Activated T-helper 1 cell treated with anti-CD3 and anti-CD28 coated beads, Interleukin-12 subunit alpha, Interleukin-12 subunit beta, Interleukin-2, Interleukin-4 antibody, amounts not matched to agents 30 ng/mL and 10 ng/mL and 1 ng/mL, durations not matched to agents 14 hours and 24 hours and 36 hours (primary cell): ENCODE results near the gene OMD. TPM values are rescaled to one million over a fixed set of nuclear protein-coding genes. Genes with fewer than 3 reads are reported as not detected.
A peak's percentile ranks its signal among the peaks of the same experiment; 100 is the strongest.
"Not testable (repeated sequence)": the region's sequence is repeated elsewhere in the genome, so short reads cannot be mapped to it uniquely, and the experiment has no call there.

Source experiments
- DNase-seq: peaks from one replicate; pipeline ENCODE4 v3.0.0; 2021; ENCODE audit warnings: low spot score
- H3K27ac Mint-ChIP-seq: one replicate; pipeline ENCODE4 v1.8.0; 2021; ENCODE audit warnings: mild to moderate bottlenecking, mixed read lengths
- H3K27me3 Mint-ChIP-seq: one replicate; pipeline ENCODE4 v1.8.0; 2022; ENCODE audit warnings: mild to moderate bottlenecking, moderate library complexity, mixed read lengths; ENCODE audit not compliant: insufficient read depth
- H3K36me3 Mint-ChIP-seq: one replicate; pipeline ENCODE4 v1.8.0; 2021; ENCODE audit warnings: low read depth, mixed read lengths
- H3K4me1 Mint-ChIP-seq: one replicate; pipeline ENCODE4 v1.8.0; 2021; ENCODE audit warnings: low read depth, mixed read lengths
- H3K4me3 Mint-ChIP-seq: one replicate; pipeline ENCODE4 v1.8.0; 2021; ENCODE audit warnings: mild to moderate bottlenecking, moderate library complexity, mixed read lengths
- H3K9me3 Mint-ChIP-seq: one replicate; pipeline ENCODE4 v1.8.0; 2021; ENCODE audit warnings: mixed read lengths
- intact Hi-C: fragments of 100-400 bp; cut with micrococcal nuclease; formaldehyde crosslinking; loops from one replicate; pipeline ENCODE4 v1.15.1; 2024
- total RNA-seq: library from RNA; stranded (reverse); gene quantifications from 2 replicates; pipeline ENCODE4 v1.2.3, GENCODE V29; 2022

The OMD gene
- total RNA-seq, 1 donor from 2014 or later = not detected

GRCh38 chr9:92435263-92435662 lies 11.0 kb upstream of the OMD start:
- peaks cover 2% of the 10 kb centered on the region for H3K36me3 Mint-ChIP-seq
- peaks cover 4% of the 10 kb centered on the region for H3K27me3 Mint-ChIP-seq
- H3K4me1 Mint-ChIP-seq = peaks cover under 1% of the 10 kb centered on the region

GRCh38 chr9:92432972-92433548 lies 8.8 kb upstream of the OMD start:
- no peak for DNase-seq
- H3K9me3 Mint-ChIP-seq = no peaks in the 10 kb centered on the region
- no peaks in the 10 kb centered on the region for H3K4me1 Mint-ChIP-seq
- H3K4me3 Mint-ChIP-seq = no peak overlapping the region
- H3K27me3 Mint-ChIP-seq = no peaks in the 10 kb centered on the region
- intact Hi-C loops = loop anchor here (10.0 kb wide), 1 partner anchor 298 kb away; no protein-coding TSS in a partner anchor
- H3K27ac Mint-ChIP-seq = no peak overlapping the region
- no peaks in the 10 kb centered on the region for H3K36me3 Mint-ChIP-seq

More at GRCh38 chr9:92435263-92435662, 11.0 kb upstream of the OMD start:
- intact Hi-C loops = loop anchor here (10.0 kb wide), 1 partner anchor 300 kb away; no protein-coding TSS in a partner anchor
- no peak for DNase-seq
- Mint-ChIP-seq H3K9me3 (no peaks in the 10 kb centered on the region), H3K4me3 (no peak overlapping the region), H3K27ac (no peak overlapping the region)

DNA sequence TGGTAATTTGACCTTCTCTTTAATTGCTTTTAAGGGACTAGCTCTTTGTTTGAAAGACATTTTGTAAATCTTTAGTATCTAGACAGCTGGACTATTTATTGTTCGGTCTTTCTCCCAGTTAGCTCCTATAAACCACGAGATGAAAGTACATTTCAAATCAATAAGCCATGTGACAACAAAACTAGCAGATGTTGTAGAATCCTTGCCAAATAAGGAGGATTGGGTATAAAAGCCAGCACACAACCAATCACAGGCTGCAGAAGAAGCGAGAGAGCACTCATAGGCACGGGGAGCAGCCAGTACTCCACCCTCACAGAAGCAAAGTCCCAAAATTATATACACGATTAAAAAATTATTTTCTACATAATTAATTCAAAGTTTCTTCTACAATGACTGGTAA lies 8.1 kb upstream of the OMD start:
- intact Hi-C loops = loop anchor here (10.0 kb wide), 1 partner anchor 298 kb away; no protein-coding TSS in a partner anchor
- no peak overlapping the region for H3K4me3 Mint-ChIP-seq
- H3K27ac Mint-ChIP-seq = no peak overlapping the region
- no peaks in the 10 kb centered on the region for H3K9me3 Mint-ChIP-seq
- no peaks in the 10 kb centered on the region for H3K36me3 Mint-ChIP-seq
- no peaks in the 10 kb centered on the region for H3K27me3 Mint-ChIP-seq
- H3K4me1 Mint-ChIP-seq = no peaks in the 10 kb centered on the region
- no peak for DNase-seq

- DNase-seq = no peak
- Mint-ChIP-seq H3K9me3 (no peaks in the 10 kb centered on the region), H3K27ac (no peak overlapping the region), H3K36me3 (no peaks in the 10 kb centered on the region), H3K4me1 (no peaks in the 10 kb centered on the region), H3K27me3 (no peaks in the 10 kb centered on the region), H3K4me3 (no peak overlapping the region)
- intact Hi-C loops = loop anchor here (10.0 kb wide), 1 partner anchor 295 kb away; no protein-coding TSS in a partner anchor
Observed at GRCh38 chr9:92429836-92430235, 5.6 kb upstream of the OMD start.

DNA sequence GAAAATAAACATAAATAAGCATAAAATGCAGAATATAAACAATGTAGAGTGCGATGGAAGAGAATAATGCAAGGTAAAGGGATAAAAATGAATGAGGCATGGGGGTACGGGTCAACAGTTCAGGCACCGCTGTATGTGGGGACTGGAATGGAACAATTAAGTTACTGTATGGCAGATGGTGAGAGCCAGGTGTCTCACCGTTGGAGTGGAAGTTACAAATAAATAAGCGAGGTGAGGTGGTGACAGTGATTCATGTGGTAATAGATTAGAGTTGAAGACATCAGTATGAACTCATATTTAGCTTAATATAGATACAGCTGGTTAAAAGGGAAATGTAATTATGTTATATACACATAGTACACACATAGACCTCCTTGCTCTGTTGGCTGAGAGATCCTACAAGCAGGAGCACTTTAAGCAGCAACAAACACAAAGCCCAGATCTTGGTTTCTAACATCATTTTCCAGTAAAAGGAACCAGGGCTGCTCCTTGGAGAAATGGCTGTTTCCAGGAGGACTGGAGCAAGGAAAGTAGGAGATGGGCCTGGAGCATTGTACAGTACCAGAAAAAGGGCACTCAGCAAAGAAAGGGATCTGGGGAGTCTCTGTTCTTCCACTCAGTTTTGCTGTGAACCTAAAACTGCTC lies 2.4 kb upstream of the OMD start:
- no peak for DNase-seq
- intact Hi-C loops = no loop called here
- no peaks in the 10 kb centered on the region for H3K9me3 Mint-ChIP-seq
- H3K27ac Mint-ChIP-seq = no peak overlapping the region
- no peaks in the 10 kb centered on the region for H3K4me1 Mint-ChIP-seq
- H3K27me3 Mint-ChIP-seq = no peaks in the 10 kb centered on the region
- H3K36me3 Mint-ChIP-seq = no peaks in the 10 kb centered on the region
- H3K4me3 Mint-ChIP-seq = no peak overlapping the region

DNA sequence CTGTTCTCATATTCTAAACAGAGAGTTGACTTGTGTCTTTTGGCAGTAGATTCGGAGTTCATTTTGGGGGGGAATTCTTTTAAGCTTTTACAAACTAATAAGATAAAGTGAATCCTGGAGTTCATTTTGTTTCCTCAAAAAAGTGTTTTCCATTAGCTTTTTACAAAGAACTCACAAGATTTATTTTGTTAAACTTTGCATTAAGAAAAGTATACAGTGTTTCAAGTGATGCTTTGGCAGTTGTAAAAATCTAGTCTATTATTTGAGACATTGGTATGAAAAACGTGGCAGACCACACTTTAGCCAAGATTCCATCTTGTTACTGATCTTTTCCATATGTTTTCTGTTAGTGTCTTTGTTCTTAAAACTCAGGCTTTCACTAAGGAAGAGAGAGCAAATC lies 1.2 kb upstream of the OMD start:
- no peaks in the 10 kb centered on the region for H3K4me1 Mint-ChIP-seq
- no peaks in the 10 kb centered on the region for H3K27me3 Mint-ChIP-seq
- no peak overlapping the region for H3K27ac Mint-ChIP-seq
- no peaks in the 10 kb centered on the region for H3K36me3 Mint-ChIP-seq
- intact Hi-C loops = no loop called here
- no peak for DNase-seq
- no peaks in the 10 kb centered on the region for H3K9me3 Mint-ChIP-seq
- no peak overlapping the region for H3K4me3 Mint-ChIP-seq

DNA sequence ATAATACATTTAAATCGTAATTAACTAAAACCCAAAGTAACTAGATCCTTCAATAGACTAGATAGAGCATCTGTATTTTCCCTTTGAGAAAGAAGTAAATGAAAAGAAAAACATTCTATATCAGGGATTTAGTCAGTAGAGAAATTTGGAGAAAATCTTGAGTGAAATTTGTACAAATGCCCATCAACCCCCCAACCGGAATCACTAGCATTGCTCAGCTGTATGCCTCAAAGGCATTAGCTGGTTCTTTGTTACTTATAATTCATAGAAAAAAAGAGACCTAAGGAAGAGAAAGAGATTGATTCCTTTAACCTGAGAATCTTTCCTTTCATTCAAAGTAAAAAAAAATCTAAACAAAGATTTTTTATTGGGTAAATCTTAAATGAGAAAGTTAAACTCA lies 659 bp downstream of the OMD start:
- Mint-ChIP-seq H3K9me3 (no peaks in the 10 kb centered on the region), H3K36me3 (no peaks in the 10 kb centered on the region), H3K4me3 (no peak overlapping the region), H3K4me1 (no peaks in the 10 kb centered on the region), H3K27ac (no peak overlapping the region), H3K27me3 (no peaks in the 10 kb centered on the region)
- no peak for DNase-seq
- intact Hi-C loops = no loop called here

DNA sequence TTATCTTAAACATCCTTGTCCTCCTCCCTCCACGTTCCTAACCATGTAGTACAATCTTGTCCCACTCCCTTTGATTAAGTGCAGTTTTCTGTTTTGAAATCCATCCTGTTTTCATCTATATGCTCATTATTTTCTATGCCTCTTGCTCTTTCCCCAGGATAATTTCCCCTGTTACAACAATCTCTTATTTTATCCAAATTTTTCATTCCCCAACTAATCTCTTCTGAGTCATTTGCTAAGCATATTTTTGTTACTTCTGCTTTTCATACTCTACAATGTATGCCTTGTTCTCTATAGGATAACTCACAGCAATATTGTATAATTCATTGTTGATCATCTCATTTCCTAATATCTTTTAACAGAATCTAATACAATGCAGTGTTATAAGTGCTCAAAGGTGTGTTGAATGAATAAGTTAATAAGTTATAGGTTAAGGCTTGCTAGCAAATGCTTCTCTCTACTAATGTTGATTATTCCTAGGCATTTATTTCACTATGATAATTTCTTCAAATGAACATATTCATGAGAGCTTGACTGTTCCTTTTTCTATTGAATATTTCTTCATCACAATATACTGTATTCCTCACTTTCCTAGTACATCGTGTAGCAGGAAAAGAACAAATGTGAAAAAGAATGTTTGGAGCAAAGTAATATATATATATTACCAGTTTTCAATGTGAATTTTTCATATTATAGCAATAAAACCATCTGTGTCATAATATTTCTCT lies 1.5 kb downstream of the OMD start:
- Mint-ChIP-seq H3K36me3 (no peaks in the 10 kb centered on the region), H3K9me3 (no peaks in the 10 kb centered on the region), H3K27me3 (no peaks in the 10 kb centered on the region), H3K4me3 (no peak overlapping the region), H3K27ac (no peak overlapping the region), H3K4me1 (no peaks in the 10 kb centered on the region)
- no peak for DNase-seq
- intact Hi-C loops = no loop called here

- Mint-ChIP-seq H3K36me3 (no peaks in the 10 kb centered on the region), H3K27me3 (no peaks in the 10 kb centered on the region), H3K27ac (no peak overlapping the region), H3K4me3 (no peak overlapping the region), H3K9me3 (no peaks in the 10 kb centered on the region), H3K4me1 (no peaks in the 10 kb centered on the region)
- DNase-seq = no peak
- intact Hi-C loops = no loop called here
Observed at GRCh38 chr9:92414566-92414965, 9.7 kb downstream of the OMD start.

DNA sequence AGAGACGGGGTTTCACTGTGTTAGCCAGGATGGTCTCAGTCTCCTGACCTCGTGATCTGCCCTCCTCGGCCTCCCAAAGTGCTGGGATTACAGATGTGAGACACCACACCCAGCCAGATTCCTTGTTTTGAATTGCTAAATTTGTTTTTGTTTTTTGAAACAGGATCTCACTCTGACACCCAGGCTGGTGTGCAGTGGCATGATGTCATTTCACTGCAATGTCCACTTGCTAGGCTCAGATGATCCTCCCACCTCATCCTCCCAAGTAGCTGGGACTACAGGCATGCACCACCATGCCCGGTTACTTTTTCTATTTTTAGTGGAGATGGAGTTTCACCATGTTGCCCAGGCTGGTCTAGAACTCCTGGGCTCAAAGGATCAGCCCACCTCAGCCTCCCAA lies 13.1 kb downstream of the OMD start:
- intact Hi-C loops, H3K4me3 Mint-ChIP-seq, H3K9me3 Mint-ChIP-seq, H3K36me3 Mint-ChIP-seq, DNase-seq, H3K27ac Mint-ChIP-seq, H3K27me3 Mint-ChIP-seq: not testable (repeated sequence)
- peaks cover 13% of the 10 kb centered on the region for H3K4me1 Mint-ChIP-seq

DNA sequence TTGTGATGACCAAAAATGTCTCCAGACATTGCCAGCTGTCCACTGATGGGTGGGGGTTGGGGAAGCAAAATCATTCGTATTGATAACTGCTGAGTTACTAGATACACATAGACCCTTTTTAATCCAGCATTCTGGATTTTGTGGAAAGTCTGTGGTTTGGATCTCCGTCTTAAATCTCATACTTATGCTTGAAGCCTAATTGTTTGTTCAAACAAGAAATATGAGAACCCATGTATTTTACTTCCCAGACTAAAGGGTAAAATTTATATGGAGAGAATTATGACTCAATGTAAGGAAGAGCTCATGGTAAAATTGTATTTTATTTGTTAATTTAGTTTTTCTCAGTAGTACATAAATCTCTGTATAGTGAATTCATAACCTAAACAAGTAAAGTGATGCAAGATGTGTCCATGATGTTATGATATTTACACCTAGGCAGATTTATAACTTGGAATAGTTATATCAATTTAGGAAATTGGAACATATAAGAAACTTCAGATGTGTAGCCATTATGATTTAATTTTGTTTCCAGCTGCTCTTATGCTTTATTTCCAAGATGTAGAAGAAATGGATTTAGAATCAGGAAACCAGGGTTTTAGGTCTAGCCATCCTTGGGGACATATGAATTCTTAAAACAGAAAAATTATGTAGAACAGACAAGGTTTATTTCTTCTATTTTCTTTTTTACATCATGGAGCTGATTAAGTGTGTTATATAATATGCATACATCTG lies 15.4 kb downstream of the OMD start:
- peaks cover 7% of the 10 kb centered on the region for H3K9me3 Mint-ChIP-seq
- H3K4me3 Mint-ChIP-seq = no peak overlapping the region
- intact Hi-C loops = no loop called here
- peaks cover 27% of the 10 kb centered on the region for H3K4me1 Mint-ChIP-seq
- H3K27me3 Mint-ChIP-seq = no peaks in the 10 kb centered on the region
- H3K36me3 Mint-ChIP-seq = peaks cover 3% of the 10 kb centered on the region
- H3K27ac Mint-ChIP-seq = no peak overlapping the region
- no peak for DNase-seq

- DNase-seq = no peak
- intact Hi-C loops = no loop called here
- Mint-ChIP-seq H3K9me3 (peaks cover 7% of the 10 kb centered on the region), H3K27ac (no peak overlapping the region), H3K36me3 (peaks cover 3% of the 10 kb centered on the region), H3K27me3 (no peaks in the 10 kb centered on the region), H3K4me1 (peaks cover 27% of the 10 kb centered on the region), H3K4me3 (no peak overlapping the region)
Observed at GRCh38 chr9:92407818-92408217, 16.5 kb downstream of the OMD start.

GRCh38 chr9:92406477-92406876 lies 17.8 kb downstream of the OMD start:
- H3K27ac Mint-ChIP-seq = peak overlapping the region; percentile 86
- peak overlapping the region; percentile 59 for H3K4me3 Mint-ChIP-seq
- H3K27me3 Mint-ChIP-seq = no peaks in the 10 kb centered on the region
- peaks cover 3% of the 10 kb centered on the region for H3K36me3 Mint-ChIP-seq
- intact Hi-C loops = no loop called here
- peaks cover 27% of the 10 kb centered on the region for H3K4me1 Mint-ChIP-seq
- peak; percentile 28 for DNase-seq
- peaks cover 7% of the 10 kb centered on the region for H3K9me3 Mint-ChIP-seq
